DMS53 (cell line): ENCODE measurements around the gene LIMCH1.
"Not testable (repeated sequence)": the region's sequence is repeated elsewhere in the genome, so short reads cannot be mapped to it uniquely, and the experiment has no call there.

ENCODE experiments used
- DNase-seq: peaks from one replicate; lab custom pipeline; 2025; lab: John Stamatoyannopoulos, UW

Gene LIMCH1, protein sequence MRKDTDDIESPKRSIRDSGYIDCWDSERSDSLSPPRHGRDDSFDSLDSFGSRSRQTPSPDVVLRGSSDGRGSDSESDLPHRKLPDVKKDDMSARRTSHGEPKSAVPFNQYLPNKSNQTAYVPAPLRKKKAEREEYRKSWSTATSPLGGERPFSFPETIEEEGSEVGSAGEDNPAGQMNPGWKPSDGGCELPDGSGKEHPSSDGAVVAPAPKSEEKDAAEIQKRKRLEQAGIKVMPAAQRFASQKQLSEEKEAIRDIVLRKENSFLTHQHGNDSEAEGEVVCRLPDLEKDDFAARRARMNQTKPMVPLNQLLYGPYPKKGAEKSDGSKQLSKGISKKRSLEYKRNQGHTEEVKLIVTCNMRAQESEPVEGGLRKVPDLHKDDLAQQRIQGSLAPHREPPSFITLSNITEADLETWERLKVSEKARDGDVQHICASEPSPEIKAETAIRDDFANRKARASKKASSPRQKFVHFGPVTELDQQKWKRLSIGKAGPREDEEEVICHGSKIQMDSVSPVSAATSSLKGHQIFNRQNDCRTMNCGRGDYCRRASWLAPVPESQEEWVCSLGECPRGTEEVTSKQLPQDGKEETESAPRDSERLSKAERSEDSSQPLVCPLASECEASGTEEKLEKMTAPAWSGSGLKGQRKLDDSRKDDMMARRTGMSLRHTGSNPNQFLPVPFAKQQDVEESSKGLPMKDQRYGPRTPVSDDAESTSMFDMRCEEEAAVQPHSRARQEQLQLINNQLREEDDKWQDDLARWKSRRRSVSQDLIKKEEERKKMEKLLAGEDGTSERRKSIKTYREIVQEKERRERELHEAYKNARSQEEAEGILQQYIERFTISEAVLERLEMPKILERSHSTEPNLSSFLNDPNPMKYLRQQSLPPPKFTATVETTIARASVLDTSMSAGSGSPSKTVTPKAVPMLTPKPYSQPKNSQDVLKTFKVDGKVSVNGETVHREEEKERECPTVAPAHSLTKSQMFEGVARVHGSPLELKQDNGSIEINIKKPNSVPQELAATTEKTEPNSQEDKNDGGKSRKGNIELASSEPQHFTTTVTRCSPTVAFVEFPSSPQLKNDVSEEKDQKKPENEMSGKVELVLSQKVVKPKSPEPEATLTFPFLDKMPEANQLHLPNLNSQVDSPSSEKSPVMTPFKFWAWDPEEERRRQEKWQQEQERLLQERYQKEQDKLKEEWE (N-terminal part only)

DNA sequence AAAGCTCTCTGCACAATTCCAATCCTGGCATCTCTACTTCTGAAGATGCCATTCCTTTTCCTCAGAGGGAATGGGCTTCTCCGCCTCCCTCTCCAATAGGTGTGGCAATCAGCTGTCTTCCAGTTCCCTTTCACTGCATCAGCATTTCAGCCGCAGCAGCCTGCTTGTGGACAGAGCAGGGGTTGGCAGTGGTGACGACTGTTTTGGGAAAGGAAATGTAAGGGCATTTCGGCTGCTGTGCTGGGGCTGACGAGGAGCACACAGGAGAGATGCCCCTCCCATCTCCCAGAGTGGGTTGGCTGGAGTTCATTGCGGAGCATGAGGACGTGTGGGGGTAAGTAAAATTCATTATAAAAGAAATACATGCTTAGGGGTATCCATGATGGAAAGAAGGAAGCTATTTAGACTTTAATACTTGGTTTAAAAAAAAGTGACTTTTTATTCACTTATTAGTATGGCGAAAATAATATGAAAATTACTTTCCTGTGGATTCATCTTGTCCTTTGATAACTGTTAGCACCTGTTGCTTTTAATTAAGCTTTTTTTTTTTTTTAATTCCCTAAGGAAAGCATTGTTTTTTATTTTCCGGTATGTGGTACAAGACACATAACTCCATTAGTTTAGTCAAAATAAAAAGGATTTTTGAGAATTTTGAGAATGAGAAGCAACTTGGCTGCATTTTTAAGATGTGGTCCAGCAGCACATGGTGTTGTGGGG, at the start of gene LIMCH1:
TSS of gene LIMCH1 (plus strand) at position 141 of the 717 bp plus-strand sequence. CDS start 67,839 bp downstream, outside the sequence.
- no peak for DNase-seq

DNA sequence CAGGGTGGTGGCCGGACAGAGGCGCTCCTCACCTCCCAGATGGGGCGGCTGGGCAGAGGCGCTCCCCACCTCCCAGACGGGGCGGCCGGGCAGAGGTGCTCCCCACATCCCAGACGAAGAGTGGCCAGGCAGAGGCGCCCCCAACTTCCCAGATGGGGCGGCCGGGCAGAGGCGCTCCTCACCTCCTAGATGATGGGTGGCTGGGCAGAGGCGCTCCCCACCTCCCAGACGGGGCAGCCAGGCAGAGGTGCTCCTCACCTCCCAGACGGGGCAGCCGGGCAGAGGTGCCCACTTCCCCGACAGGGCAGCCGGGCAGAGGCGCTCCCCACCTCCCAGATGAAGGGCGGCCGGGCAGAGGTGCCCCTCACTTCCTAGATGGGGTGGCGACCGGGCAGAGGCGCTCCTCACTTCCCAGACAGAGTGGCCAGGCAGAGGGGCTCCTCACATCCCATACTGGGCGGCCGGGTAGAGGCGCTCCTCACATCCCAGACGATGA, 46.8 kb upstream of the LIMCH1 start:
- DNase-seq, result not testable (repeated sequence)

DNA sequence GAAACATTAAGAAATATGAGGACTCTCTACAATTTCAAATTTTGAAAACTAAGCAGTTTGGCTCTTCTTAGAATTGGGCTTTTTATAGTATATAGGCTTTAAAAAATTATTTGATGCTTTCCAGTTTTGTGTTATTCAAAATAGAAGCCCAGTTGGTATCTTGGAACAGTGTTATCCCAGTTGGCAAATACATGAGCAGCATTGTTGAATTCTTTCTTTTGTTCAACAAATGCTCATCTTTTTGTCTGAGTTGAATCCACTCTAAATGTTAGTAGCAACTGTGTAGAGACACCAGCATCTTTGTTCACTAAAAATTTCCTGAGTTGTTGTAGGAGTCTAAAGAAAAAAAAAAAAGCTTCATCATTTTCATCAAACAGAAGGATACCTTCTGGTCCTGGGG, 41.0 kb upstream of the LIMCH1 start:
- DNase-seq, result no peak

GRCh38 chr4:41498177-41498576, 39.8 kb upstream of the LIMCH1 start:
- no peak for DNase-seq

GRCh38 chr4:41504167-41504818, 33.7 kb upstream of the LIMCH1 start:
- no peak for DNase-seq

GRCh38 chr4:41505161-41505661, 32.7 kb upstream of the LIMCH1 start:
- DNase-seq, result peak; percentile 22

- no peak for DNase-seq
Observed at GRCh38 chr4:41506130-41506529, 31.8 kb upstream of the LIMCH1 start.

DNA sequence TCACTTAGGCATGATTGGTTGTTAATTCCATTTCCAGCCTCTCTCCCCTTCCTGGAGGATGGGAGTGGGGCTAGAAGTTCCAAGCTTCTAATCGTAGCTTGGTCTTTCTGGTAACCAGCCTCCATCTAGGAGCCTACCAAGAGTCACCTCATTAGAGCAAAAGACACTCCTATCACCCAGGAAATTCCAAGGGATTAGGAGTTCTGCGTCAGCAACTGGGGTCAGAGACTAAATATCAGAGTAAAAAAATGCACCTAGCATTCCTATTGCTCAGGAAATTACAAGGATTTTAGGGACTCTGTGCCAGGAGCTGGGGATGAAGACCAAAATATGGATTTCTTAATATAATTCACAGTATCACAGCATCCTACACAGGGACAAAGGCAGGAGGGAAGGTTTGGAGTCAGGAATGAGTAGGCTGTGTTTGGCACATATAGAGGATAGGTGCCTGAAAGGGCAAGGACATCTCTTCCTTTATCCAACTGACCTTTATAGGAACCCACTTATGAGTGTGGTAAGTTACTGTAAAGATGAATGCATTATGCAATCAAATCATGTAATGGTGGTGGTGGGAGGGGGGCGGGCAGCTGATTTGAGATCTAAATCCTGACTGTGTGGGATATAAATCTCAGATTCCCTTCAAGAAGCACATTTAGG, 30.5 kb upstream of the LIMCH1 start:
- DNase-seq, result no peak

DNA sequence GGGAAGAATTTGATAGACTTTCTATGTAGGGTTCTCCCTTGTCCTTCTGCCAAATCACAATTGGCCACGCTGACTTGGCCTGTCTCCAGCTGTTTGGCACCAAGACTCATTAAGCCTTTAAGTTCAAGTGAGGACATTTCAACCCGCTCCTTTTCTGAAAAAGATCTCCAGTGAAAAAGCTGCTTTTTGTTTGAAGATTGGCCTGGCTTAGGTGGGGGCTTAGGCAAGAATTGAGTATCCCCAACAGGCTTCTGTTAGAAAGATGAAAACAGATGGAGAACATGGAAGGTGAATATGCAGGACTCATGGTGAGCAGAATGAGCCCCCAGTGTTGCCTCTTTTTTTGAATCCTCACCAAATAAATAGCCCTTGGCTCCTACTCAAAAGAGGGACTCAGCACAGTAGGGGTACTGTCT, 28.5 kb upstream of the LIMCH1 start:
- no peak for DNase-seq

GRCh38 chr4:41510179-41510578, 27.8 kb upstream of the LIMCH1 start:
- no peak for DNase-seq

- DNase-seq, result no peak
Observed at GRCh38 chr4:41512136-41512535, 25.8 kb upstream of the LIMCH1 start.

DNA sequence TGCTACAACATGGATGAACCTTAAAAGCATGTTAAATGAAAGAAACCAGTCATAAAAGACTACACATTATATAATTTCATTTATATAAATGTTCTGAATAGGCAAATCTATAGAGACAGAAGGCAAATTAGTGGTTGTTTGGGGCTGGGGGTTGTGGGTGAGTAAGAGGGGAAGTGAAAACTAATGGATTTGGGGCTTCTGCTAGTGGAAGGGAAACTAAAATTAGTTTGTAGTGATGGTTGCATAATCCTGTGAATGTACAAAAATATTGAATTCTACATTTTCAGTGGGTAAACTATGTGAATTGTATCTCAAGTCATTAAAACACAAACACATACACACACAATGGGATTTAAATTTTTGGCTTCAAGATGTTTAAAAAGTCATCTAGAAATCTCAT, 25.4 kb upstream of the LIMCH1 start:
- DNase-seq, result no peak

- DNase-seq, result no peak
Observed at GRCh38 chr4:41514169-41514568, 23.8 kb upstream of the LIMCH1 start.

DNA sequence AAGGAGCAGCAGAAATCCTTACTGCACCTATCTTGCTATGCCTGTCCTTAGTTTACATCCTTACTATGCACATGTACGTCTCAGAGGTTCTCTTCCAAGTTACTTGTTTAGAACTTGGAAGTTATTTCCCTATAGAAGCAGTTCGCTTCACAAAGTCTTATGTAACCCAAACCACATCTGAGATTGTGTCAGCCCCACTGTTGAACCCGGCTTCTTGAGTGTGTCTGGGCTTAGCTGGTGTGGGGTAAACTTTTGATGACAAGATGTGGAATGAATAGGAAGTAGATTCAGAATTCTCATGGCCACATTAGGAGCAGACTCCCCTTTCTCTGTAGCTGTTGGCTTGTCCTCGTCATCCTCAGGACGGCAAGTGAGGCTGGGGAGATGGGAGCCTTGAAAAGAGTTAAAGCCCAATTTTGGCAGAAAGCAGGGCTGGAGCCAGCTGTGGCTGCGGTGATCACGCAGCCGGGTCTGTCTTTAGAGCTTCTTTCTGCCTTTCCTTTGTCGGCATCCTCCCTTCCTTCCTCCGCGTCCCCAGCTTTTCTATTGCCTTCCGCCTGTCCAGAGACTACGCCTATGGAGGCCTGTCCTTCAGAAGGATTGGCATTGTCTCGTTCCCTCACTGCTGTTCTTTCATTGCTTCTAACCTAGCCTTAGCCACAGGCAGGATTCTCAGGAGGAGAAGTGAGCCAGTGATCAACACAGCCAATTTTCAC, 23.0 kb upstream of the LIMCH1 start:
- no peak for DNase-seq

DNA sequence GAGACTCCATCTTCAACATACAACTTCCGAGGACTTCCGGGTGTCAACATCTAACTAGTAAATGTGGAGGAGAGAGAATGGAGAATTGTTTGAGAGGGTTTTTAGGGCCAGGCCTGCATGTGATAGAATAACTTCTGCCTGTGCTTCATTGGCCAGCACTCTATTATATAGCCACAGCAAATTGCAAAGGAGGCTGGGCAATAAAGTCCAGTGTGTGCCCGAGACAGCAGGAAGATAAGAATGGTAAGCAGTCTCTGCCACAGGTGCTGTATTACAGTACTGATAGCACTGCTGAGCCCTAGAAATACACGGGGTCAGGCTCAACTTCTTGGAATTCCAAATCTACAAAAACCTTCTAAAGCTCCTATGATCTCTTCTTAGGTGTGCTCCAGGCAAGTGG, 20.8 kb upstream of the LIMCH1 start:
- DNase-seq, result no peak

DNA sequence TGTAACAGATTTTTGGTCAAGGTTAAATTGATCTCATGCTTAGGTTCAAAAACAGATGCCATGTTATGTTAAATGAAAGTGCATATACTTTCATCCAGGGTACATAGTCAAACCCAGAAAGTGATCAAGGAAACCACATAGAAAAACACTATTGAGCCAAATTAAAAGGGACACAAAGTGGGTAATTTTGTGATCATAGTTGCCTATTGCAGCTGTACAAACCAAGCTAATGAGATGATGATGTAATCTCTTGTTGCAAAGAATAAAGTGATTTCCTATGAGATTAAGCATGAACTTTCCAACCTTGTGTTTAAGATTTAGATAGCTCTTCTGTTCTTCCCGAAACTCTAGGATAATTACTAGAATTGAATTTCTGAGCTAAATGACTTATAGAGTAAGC, 20.2 kb upstream of the LIMCH1 start:
- DNase-seq, result no peak

GRCh38 chr4:41524425-41524824, 13.5 kb upstream of the LIMCH1 start:
- DNase-seq, result no peak

DNA sequence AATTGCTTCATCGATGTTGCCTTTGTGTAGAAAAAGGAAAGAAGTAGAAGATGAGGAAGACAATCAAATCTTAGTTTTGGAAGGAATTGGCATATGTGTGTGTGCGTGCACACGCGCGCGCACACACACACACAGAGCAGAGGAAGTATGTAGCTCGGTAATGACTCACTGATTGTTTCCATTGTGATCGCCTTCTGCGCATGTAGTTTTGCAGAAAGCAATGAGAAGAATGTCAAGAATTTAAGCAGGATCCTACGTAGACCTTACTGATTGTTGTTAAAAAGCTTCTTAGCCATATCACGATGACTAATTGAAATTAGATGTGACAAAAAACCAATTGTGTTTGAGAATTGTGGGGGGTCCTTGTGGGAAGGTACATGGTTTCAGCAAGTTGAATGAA, 12.8 kb upstream of the LIMCH1 start:
- no peak for DNase-seq

GRCh38 chr4:41526628-41527027, 11.3 kb upstream of the LIMCH1 start:
- DNase-seq, result peak; percentile 22
